ENCODE results near the gene MYMK. TPM values are rescaled to one million over a fixed set of nuclear protein-coding genes. Genes with fewer than 3 reads are reported as not detected.

Gene MYMK
- total and polyA plus RNA-seq, 2 experiments from 2014 or later: not detected

DNA sequence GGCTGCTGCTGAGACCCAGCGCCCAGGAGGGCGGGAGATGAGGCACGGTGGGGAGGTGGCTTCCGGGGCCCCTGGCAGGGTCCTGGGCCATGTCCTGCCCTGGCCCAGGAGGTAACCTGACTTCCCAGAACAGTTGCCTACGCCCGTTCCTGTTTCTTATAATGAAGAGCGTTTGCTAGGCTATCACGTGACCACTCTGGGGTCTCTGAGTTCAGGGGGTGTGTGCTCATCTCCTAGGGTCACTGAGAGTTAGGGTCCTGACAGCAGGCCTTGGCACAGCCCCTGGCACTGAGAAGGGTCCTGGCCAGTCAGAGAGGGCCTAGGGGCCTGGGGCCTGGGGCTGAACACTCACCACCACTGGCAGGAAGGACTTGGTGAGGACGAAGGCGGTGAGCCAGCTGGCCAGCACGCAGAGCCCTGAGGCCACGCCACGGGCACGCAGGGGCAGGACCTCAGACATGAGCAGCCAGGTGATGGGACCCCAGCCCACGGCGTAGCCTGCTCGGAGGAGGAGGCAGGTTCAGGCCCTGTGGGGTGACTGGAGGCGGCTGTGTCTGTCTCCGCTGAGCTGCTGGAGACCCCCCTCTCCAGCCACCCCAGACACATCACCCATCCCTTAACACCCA, 51.9 kb downstream of the MYMK start:
- peaks cover 3% of the 10 kb centered on the region; the same call in 1 of the 2 replicates for H3K36me3 ChIP-seq (ENCODE audit: insufficient read depth)
- DNase-seq (ENCODE audit: low spot score): no peak
- Mint-ChIP-seq H3K36me3 (ENCODE audit: low read depth) (peaks cover 9% of the 10 kb centered on the region; the same call in 2 of the 3 replicates), H3K4me3 (no peak overlapping the region), H3K27me3 (ENCODE audit: insufficient read depth, low read depth, poor library complexity) (peaks cover 8% of the 10 kb centered on the region), H3K4me1 (0 out of 3 replicates have a peak, but pooled peaks cover 2% of the 10 kb centered on the region), H3K9me3 (no peaks in the 10 kb centered on the region), H3K27ac (no peak overlapping the region)
- TF ChIP-seq EZH2phosphoT487 (IDR thresholded peaks at IDR 0.05; ENCODE audit: unreplicated experiment) (no peak), ZNF331 (CRISPR knock-in tag; IDR thresholded peaks at IDR 0.05; ENCODE audit: low read depth) (no peak), EZH2 (IDR thresholded peaks at IDR 0.05; ENCODE audit: low read depth, unreplicated experiment) (no peak), POLR2AphosphoS5 (IDR thresholded peaks at IDR 0.05; ENCODE audit: low read depth) (no peak), CREB1 (CRISPR knock-in tag; IDR thresholded peaks at IDR 0.05; ENCODE audit: low read depth) (no peak), STAT1 (IDR thresholded peaks at IDR 0.05; ENCODE audit: unreplicated experiment) (no peak), JUNB (IDR thresholded peaks at IDR 0.05; ENCODE audit: unreplicated experiment) (no peak), NANOG (IDR thresholded peaks at IDR 0.05; ENCODE audit: borderline replicate concordance) (no peak), ZNF114 (CRISPR knock-in tag; IDR thresholded peaks at IDR 0.05) (no peak)
- TF ChIP-seq, protein P1, sequence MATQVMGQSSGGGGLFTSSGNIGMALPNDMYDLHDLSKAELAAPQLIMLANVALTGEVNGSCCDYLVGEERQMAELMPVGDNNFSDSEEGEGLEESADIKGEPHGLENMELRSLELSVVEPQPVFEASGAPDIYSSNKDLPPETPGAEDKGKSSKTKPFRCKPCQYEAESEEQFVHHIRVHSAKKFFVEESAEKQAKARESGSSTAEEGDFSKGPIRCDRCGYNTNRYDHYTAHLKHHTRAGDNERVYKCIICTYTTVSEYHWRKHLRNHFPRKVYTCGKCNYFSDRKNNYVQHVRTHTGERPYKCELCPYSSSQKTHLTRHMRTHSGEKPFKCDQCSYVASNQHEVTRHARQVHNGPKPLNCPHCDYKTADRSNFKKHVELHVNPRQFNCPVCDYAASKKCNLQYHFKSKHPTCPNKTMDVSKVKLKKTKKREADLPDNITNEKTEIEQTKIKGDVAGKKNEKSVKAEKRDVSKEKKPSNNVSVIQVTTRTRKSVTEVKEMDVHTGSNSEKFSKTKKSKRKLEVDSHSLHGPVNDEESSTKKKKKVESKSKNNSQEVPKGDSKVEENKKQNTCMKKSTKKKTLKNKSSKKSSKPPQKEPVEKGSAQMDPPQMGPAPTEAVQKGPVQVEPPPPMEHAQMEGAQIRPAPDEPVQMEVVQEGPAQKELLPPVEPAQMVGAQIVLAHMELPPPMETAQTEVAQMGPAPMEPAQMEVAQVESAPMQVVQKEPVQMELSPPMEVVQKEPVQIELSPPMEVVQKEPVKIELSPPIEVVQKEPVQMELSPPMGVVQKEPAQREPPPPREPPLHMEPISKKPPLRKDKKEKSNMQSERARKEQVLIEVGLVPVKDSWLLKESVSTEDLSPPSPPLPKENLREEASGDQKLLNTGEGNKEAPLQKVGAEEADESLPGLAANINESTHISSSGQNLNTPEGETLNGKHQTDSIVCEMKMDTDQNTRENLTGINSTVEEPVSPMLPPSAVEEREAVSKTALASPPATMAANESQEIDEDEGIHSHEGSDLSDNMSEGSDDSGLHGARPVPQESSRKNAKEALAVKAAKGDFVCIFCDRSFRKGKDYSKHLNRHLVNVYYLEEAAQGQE (IDR thresholded peaks at IDR 0.05; ENCODE audit: unreplicated experiment): no peak
- TF ChIP-seq, protein P2, sequence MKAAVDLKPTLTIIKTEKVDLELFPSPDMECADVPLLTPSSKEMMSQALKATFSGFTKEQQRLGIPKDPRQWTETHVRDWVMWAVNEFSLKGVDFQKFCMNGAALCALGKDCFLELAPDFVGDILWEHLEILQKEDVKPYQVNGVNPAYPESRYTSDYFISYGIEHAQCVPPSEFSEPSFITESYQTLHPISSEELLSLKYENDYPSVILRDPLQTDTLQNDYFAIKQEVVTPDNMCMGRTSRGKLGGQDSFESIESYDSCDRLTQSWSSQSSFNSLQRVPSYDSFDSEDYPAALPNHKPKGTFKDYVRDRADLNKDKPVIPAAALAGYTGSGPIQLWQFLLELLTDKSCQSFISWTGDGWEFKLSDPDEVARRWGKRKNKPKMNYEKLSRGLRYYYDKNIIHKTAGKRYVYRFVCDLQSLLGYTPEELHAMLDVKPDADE (IDR thresholded peaks at IDR 0.05): no peak
- TF ChIP-seq, protein P3, sequence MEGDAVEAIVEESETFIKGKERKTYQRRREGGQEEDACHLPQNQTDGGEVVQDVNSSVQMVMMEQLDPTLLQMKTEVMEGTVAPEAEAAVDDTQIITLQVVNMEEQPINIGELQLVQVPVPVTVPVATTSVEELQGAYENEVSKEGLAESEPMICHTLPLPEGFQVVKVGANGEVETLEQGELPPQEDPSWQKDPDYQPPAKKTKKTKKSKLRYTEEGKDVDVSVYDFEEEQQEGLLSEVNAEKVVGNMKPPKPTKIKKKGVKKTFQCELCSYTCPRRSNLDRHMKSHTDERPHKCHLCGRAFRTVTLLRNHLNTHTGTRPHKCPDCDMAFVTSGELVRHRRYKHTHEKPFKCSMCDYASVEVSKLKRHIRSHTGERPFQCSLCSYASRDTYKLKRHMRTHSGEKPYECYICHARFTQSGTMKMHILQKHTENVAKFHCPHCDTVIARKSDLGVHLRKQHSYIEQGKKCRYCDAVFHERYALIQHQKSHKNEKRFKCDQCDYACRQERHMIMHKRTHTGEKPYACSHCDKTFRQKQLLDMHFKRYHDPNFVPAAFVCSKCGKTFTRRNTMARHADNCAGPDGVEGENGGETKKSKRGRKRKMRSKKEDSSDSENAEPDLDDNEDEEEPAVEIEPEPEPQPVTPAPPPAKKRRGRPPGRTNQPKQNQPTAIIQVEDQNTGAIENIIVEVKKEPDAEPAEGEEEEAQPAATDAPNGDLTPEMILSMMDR (conservative IDR thresholded peaks at IDR 0.05; ENCODE audit: low read depth in 2 of 2): no peak
- TF ChIP-seq, protein P4, sequence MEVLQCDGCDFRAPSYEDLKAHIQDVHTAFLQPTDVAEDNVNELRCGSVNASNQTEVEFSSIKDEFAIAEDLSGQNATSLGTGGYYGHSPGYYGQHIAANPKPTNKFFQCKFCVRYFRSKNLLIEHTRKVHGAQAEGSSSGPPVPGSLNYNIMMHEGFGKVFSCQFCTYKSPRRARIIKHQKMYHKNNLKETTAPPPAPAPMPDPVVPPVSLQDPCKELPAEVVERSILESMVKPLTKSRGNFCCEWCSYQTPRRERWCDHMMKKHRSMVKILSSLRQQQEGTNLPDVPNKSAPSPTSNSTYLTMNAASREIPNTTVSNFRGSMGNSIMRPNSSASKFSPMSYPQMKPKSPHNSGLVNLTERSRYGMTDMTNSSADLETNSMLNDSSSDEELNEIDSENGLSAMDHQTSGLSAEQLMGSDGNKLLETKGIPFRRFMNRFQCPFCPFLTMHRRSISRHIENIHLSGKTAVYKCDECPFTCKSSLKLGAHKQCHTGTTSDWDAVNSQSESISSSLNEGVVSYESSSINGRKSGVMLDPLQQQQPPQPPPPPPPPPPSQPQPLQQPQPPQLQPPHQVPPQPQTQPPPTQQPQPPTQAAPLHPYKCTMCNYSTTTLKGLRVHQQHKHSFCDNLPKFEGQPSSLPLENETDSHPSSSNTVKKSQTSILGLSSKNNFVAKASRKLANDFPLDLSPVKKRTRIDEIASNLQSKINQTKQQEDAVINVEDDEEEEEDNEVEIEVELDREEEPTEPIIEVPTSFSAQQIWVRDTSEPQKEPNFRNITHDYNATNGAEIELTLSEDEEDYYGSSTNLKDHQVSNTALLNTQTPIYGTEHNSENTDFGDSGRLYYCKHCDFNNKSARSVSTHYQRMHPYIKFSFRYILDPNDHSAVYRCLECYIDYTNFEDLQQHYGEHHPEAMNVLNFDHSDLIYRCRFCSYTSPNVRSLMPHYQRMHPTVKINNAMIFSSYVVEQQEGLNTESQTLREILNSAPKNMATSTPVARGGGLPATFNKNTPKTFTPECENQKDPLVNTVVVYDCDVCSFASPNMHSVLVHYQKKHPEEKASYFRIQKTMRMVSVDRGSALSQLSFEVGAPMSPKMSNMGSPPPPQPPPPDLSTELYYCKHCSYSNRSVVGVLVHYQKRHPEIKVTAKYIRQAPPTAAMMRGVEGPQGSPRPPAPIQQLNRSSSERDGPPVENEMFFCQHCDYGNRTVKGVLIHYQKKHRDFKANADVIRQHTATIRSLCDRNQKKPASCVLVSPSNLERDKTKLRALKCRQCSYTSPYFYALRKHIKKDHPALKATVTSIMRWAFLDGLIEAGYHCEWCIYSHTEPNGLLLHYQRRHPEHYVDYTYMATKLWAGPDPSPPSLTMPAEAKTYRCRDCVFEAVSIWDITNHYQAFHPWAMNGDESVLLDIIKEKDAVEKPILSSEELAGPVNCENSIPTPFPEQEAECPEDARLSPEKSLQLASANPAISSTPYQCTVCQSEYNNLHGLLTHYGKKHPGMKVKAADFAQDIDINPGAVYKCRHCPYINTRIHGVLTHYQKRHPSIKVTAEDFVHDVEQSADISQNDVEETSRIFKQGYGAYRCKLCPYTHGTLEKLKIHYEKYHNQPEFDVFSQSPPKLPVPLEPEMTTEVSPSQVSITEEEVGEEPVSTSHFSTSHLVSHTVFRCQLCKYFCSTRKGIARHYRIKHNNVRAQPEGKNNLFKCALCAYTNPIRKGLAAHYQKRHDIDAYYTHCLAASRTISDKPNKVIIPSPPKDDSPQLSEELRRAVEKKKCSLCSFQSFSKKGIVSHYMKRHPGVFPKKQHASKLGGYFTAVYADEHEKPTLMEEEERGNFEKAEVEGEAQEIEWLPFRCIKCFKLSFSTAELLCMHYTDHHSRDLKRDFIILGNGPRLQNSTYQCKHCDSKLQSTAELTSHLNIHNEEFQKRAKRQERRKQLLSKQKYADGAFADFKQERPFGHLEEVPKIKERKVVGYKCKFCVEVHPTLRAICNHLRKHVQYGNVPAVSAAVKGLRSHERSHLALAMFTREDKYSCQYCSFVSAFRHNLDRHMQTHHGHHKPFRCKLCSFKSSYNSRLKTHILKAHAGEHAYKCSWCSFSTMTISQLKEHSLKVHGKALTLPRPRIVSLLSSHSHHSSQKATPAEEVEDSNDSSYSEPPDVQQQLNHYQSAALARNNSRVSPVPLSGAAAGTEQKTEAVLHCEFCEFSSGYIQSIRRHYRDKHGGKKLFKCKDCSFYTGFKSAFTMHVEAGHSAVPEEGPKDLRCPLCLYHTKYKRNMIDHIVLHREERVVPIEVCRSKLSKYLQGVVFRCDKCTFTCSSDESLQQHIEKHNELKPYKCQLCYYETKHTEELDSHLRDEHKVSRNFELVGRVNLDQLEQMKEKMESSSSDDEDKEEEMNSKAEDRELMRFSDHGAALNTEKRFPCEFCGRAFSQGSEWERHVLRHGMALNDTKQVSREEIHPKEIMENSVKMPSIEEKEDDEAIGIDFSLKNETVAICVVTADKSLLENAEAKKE (CRISPR knock-in tag; IDR thresholded peaks at IDR 0.05): no peak
- no peaks in the 10 kb centered on the region for H3K27me3 ChIP-seq (ENCODE audit: insufficient read depth)
- ATAC-seq: no peak
- peaks cover 8% of the 10 kb centered on the region; the same call in 1 of the 2 replicates for H4K20me1 ChIP-seq (replicated peaks; ENCODE audit: insufficient read depth)
- H3K4me1 ChIP-seq (ENCODE audit: insufficient read depth): peaks cover 4% of the 10 kb centered on the region
- no peak overlapping the region for H3K27ac ChIP-seq (ENCODE audit: low read depth)
- H3K79me2 ChIP-seq (replicated peaks; ENCODE audit: insufficient read depth): peaks cover 8% of the 10 kb centered on the region
- no peak overlapping the region for H3K4me3 ChIP-seq
- peaks cover 2% of the 10 kb centered on the region; the same call in 1 of the 2 replicates for H3F3A ChIP-seq (replicated peaks; ENCODE audit: low read depth)
- H3K9me2 ChIP-seq (ENCODE audit: insufficient read depth): no peaks in the 10 kb centered on the region
- H2AFZ ChIP-seq: no peak overlapping the region
- no peak overlapping the region for H3K4me2 ChIP-seq

All from GM23338 (cell line).